ENCODE data around the gene NF1. TPM values are rescaled to one million over a fixed set of nuclear protein-coding genes. Genes with fewer than 3 reads are reported as not detected.

Gene NF1
- total and polyA plus RNA-seq, 2 experiments from 2014 or later = 8.4 to 45.9 TPM

DNA sequence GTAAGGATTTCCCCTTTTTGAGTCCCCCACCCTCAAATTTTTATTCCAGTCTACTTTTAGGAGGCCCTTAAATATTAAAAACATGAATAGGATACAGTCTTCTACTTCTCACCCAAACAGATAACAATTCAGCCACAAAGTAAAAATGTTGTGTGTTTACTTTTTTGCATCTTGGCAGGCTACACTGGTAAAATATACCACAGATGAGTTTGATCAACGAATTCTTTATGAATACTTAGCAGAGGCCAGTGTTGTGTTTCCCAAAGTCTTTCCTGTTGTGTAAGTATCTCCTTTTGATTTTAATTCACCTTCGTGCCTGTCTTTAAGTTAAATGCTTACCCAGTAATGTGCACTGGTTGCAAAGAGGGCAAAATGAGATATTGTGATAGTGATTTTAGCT is 262.3 kb downstream of the NF1 start:
- H3K36me3 ChIP-seq (replicated peaks; ENCODE audit: insufficient read depth, low read depth) = no peaks in the 10 kb centered on the region
- no peak for TF ChIP-seq EZH2 (IDR thresholded peaks at IDR 0.05; ENCODE audit: borderline replicate concordance)
- no peaks in the 10 kb centered on the region for H3K27me3 ChIP-seq
- H3K27ac ChIP-seq = no peak overlapping the region
- H3K9me2 ChIP-seq (replicated peaks; ENCODE audit: insufficient read depth) = no peaks in the 10 kb centered on the region
- no peak overlapping the region for H3K4me2 ChIP-seq
- no peaks in the 10 kb centered on the region for H4K20me1 ChIP-seq (ENCODE audit: insufficient read depth, poor library complexity, severe bottlenecking)
- H3K4me1 ChIP-seq (ENCODE audit: insufficient read depth) = no peaks in the 10 kb centered on the region
- no peak for DNase-seq (ENCODE audit: low spot score)
- no peak overlapping the region for H3K4me3 ChIP-seq
- no peaks in the 10 kb centered on the region for H3K79me2 ChIP-seq
- no peaks in the 10 kb centered on the region for H3K9me3 ChIP-seq (ENCODE audit: low read depth)
- H2AFZ ChIP-seq = no peak overlapping the region
- 81% methylated on average over 2 of the region's 2 CpGs for WGBS (ENCODE audit: low lambda C conversion rate, missing lambda C conversion rate)

DNA sequence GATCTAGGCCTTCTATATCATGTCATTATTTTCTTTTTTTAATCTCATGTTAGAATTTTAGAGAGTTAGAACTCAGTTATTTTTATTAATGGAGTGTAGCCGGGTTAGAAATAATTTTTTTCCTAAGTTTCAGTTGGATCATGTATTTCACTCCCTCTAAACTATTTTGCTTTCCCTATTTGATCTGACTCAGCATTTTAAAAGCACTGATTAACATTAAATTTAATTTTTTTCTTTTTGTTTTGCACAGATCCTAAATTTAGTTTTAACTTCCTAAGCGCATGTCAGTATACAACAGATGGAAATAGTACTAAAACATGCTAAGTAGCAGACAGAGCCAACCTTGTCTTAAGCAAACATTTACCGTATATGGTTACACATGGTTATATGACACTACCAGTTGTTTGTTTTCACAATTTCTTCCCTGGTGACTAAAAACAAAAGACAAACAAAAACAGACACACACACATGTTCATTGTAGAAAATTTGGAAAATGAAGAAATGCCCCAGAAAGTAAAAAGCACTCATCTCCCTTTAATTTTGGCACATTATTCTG is 263.1 kb downstream of the NF1 start:
- WGBS (ENCODE audit: low lambda C conversion rate, missing lambda C conversion rate) = 89% methylated on average over 3 of the region's 3 CpGs

GRCh38 chr17:31364012-31364411 is 269.2 kb downstream of the NF1 start:
- H2AFZ ChIP-seq = no peak overlapping the region
- H3K4me1 ChIP-seq (ENCODE audit: insufficient read depth) = no peaks in the 10 kb centered on the region
- TF ChIP-seq EZH2 (IDR thresholded peaks at IDR 0.05; ENCODE audit: borderline replicate concordance) (no peak), EZH2phosphoT487 (IDR thresholded peaks at IDR 0.05; ENCODE audit: low read depth, severe bottlenecking, unreplicated experiment) (no peak), CTCF (IDR thresholded peaks at IDR 0.05; ENCODE audit: poor library complexity) (no peak)
- H3K79me2 ChIP-seq = no peaks in the 10 kb centered on the region
- H3K36me3 ChIP-seq (replicated peaks; ENCODE audit: insufficient read depth, low read depth) = no peaks in the 10 kb centered on the region
- no peaks in the 10 kb centered on the region for H3K27me3 ChIP-seq
- no peak for DNase-seq (ENCODE audit: low spot score)
- H3K9me3 ChIP-seq (ENCODE audit: low read depth) = no peaks in the 10 kb centered on the region
- no peak overlapping the region for H3K4me3 ChIP-seq
- no peaks in the 10 kb centered on the region for H4K20me1 ChIP-seq (ENCODE audit: insufficient read depth, poor library complexity, severe bottlenecking)
- no peak overlapping the region for H3K27ac ChIP-seq
- no peaks in the 10 kb centered on the region for H3K9me2 ChIP-seq (replicated peaks; ENCODE audit: insufficient read depth)
- WGBS (ENCODE audit: low lambda C conversion rate, missing lambda C conversion rate) = 98% methylated on average over 6 of the region's 6 CpGs
- no peak overlapping the region for H3K4me2 ChIP-seq

More for the DNA sequence above, 263.1 kb downstream of the NF1 start:
- Histone ChIP-seq H3K9me3 (ENCODE audit: low read depth) (no peaks in the 10 kb centered on the region), H3K4me2 (no peak overlapping the region), H3K36me3 (replicated peaks; ENCODE audit: insufficient read depth, low read depth) (no peaks in the 10 kb centered on the region), H3K79me2 (no peaks in the 10 kb centered on the region), H3K9me2 (replicated peaks; ENCODE audit: insufficient read depth) (no peaks in the 10 kb centered on the region), H3K4me1 (ENCODE audit: insufficient read depth) (no peaks in the 10 kb centered on the region), H3K4me3 (no peak overlapping the region), H2AFZ (no peak overlapping the region), H4K20me1 (ENCODE audit: insufficient read depth, poor library complexity, severe bottlenecking) (no peaks in the 10 kb centered on the region), H3K27ac (no peak overlapping the region), H3K27me3 (no peaks in the 10 kb centered on the region)
- TF ChIP-seq EZH2 (IDR thresholded peaks at IDR 0.05; ENCODE audit: borderline replicate concordance) = no peak
- TF ChIP-seq EZH2phosphoT487 (IDR thresholded peaks at IDR 0.05; ENCODE audit: low read depth, severe bottlenecking, unreplicated experiment) = no peak
- TF ChIP-seq CTCF (IDR thresholded peaks at IDR 0.05; ENCODE audit: poor library complexity) = no peak
- DNase-seq (ENCODE audit: low spot score) = no peak

GRCh38 chr17:31366088-31366487 is 271.3 kb downstream of the NF1 start:
- Histone ChIP-seq H3K4me3 (no peak overlapping the region), H3K27ac (no peak overlapping the region), H3K4me2 (no peak overlapping the region), H2AFZ (no peak overlapping the region), H3K27me3 (no peaks in the 10 kb centered on the region), H3K9me3 (ENCODE audit: low read depth) (no peaks in the 10 kb centered on the region), H3K36me3 (replicated peaks; ENCODE audit: insufficient read depth, low read depth) (no peaks in the 10 kb centered on the region), H3K9me2 (replicated peaks; ENCODE audit: insufficient read depth) (no peaks in the 10 kb centered on the region), H4K20me1 (ENCODE audit: insufficient read depth, poor library complexity, severe bottlenecking) (no peaks in the 10 kb centered on the region), H3K4me1 (ENCODE audit: insufficient read depth) (no peaks in the 10 kb centered on the region), H3K79me2 (no peaks in the 10 kb centered on the region)
- 99% methylated on average over 4 of the region's 4 CpGs for WGBS (ENCODE audit: low lambda C conversion rate, missing lambda C conversion rate)
- no peak for DNase-seq (ENCODE audit: low spot score)
- no peak for TF ChIP-seq EZH2phosphoT487 (IDR thresholded peaks at IDR 0.05; ENCODE audit: low read depth, severe bottlenecking, unreplicated experiment)
